ENCODE data around the gene TTC28. TPM values are rescaled to one million over a fixed set of nuclear protein-coding genes. Genes with fewer than 3 reads are reported as not detected.
"Not testable (repeated sequence)": the region's sequence is repeated elsewhere in the genome, so short reads cannot be mapped to it uniquely, and the experiment has no call there.

TTC28 gene
- total RNA-seq, 8 experiments from 2014 or later: 19.2 to 51.4 (median 26.6) TPM

- Histone ChIP-seq H3K27ac (peak overlapping the region in 1 of 2 donors; percentile 3), H3K4me1 (replicated peaks in 1 of 2) (peaks cover 0 to 19% of the 10 kb centered on the region in 2 donors), H3K4me3 (no peak overlapping the region)
- peak in 2 of 8 experiments; percentile 16 to 24 for ATAC-seq (replicated peaks in 6 of 8)
- WGBS, 10 experiments: 62 to 100% (median 92%) methylated on average over 1 to 5 of the region's 5 CpGs
- in situ Hi-C loops (cut with MboI; ENCODE audit: low pct_unique_long_range_greater_than_20kb in 2 of 9, low sequenced_read_pairs in 9 of 9, unreplicated experiment in 9 of 9): no loop called here
Measured at GRCh38 chr22:28095316-28096095, 584.1 kb downstream of the TTC28 start.

GRCh38 chr22:28094771-28095170 is 584.9 kb downstream of the TTC28 start:
- 81 to 100% (median 92%) methylated on average over 1 to 7 of the region's 7 CpGs for WGBS, 10 experiments
- no peak for ATAC-seq (replicated peaks in 6 of 8)
- in situ Hi-C loops (cut with MboI; ENCODE audit: low pct_unique_long_range_greater_than_20kb in 2 of 9, low sequenced_read_pairs in 9 of 9, unreplicated experiment in 9 of 9): no loop called here
- Histone ChIP-seq H3K27ac (no peak overlapping the region), H3K4me3 (no peak overlapping the region), H3K4me1 (replicated peaks in 1 of 2) (peaks cover 0 to 19% of the 10 kb centered on the region in 2 donors)

- no peak for ATAC-seq (replicated peaks in 6 of 8)
- WGBS, 10 experiments: 80 to 100% (median 100%) methylated on average over 1 of the region's 1 CpG; no CpG with 5 or more reads in 2 of the 10 experiments
- in situ Hi-C loops (cut with MboI; ENCODE audit: low pct_unique_long_range_greater_than_20kb in 2 of 9, low sequenced_read_pairs in 9 of 9, unreplicated experiment in 9 of 9): no loop called here
- Histone ChIP-seq H3K27ac (no peak overlapping the region), H3K4me1 (replicated peaks in 1 of 2) (peaks cover 0 to 19% of the 10 kb centered on the region in 2 donors), H3K4me3 (no peak overlapping the region)
Measured at GRCh38 chr22:28093711-28094110, 585.9 kb downstream of the TTC28 start.

DNA sequence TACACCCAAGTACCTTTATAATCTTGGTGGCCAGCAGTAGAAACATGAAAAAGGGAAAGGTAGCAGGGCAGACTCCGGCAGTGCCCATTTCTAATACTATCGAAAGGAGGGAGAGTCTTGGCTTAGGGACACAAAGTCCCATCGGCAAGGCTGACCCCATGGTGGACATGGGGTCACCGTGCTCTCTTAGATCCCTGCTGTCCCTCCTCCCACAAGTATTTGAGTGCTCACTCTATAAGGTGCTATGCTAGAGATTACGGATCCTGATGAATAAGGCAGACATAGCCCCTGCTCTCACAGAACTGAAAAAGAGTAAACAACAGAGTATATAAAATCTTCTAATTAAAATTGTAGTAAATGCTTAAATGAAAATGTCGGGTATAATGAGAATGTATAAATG is 588.2 kb downstream of the TTC28 start:
- Histone ChIP-seq H3K4me3 (no peak overlapping the region), H3K4me1 (replicated peaks in 1 of 2) (peaks cover 0 to 19% of the 10 kb centered on the region in 2 donors), H3K27ac (no peak overlapping the region)
- ATAC-seq (replicated peaks in 6 of 8): no peak
- in situ Hi-C loops (cut with MboI; ENCODE audit: low pct_unique_long_range_greater_than_20kb in 2 of 9, low sequenced_read_pairs in 9 of 9, unreplicated experiment in 9 of 9): no loop called here
- 83 to 100% (median 98%) methylated on average over 1 to 6 of the region's 6 CpGs; no CpG with 5 or more reads in 1 of the 10 experiments for WGBS, 10 experiments

DNA sequence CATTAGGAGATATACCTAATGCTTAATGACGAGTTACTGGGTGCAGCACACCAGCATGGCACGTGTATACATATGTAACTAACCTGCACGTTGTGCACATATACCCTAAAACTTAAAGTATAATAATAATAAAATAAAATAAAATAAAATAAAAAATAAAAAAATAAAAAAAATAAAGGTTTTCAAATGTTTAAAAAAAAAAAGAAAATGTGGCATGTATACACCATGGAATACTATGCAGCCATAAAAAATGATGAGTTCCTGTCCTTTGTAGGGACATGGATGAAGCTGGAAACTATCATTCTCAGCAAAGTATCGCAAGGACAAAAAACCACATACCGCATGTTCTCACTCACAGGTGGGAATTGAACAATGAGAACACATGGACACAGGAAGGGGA is 590.1 kb downstream of the TTC28 start:
- H3K4me3 ChIP-seq; H3K27ac ChIP-seq; H3K4me1 ChIP-seq (replicated peaks in 1 of 2); ATAC-seq (replicated peaks in 6 of 8); in situ Hi-C loops (cut with MboI; ENCODE audit: low pct_unique_long_range_greater_than_20kb in 2 of 9, low sequenced_read_pairs in 9 of 9, unreplicated experiment in 9 of 9): not testable (repeated sequence)
- 92 to 100% (median 100%) methylated on average over 2 to 5 of the region's 5 CpGs; no CpG with 5 or more reads in 2 of the 10 experiments for WGBS, 10 experiments

- Histone ChIP-seq H3K27ac (no peak overlapping the region), H3K4me1 (replicated peaks in 1 of 2) (peaks cover 0 to 9% of the 10 kb centered on the region in 2 donors), H3K4me3 (no peak overlapping the region)
- no peak for ATAC-seq (replicated peaks in 6 of 8)
- WGBS, 10 experiments: 59 to 100% (median 93%) methylated on average over 1 to 3 of the region's 3 CpGs; no CpG with 5 or more reads in 1 of the 10 experiments
- in situ Hi-C loops (cut with MboI; ENCODE audit: low pct_unique_long_range_greater_than_20kb in 2 of 9, low sequenced_read_pairs in 9 of 9, unreplicated experiment in 9 of 9): no loop called here
Measured at GRCh38 chr22:28077166-28077565, 602.5 kb downstream of the TTC28 start.

DNA sequence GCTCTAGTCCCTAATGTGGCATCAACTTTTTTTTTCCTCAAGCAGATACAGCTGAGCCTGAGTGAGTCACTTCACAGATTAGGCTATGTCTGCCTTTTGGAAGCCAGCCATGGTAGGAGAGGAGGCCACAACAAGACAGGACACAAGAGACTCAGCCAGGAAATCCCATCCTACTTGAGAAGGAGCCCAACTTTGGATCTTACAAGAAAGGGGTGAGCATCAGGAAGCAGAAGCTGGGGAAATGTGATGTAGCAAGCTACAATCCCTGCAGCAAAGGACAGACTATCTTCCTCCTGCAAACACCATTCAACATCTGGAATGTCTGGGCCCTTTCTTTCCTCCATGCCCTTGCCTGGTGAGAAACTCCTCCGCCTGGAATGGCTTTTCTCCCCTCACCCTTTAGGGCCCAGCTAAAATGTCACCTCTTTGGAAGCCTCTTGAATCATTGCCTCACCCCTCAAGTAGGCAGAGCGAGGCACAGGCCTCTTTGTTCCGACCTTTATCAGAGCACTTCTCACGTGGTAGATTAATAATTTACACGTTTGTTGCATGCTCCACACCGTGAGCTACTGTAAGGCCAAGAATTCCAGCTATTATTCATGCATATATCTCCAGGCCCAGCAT is 604.2 kb downstream of the TTC28 start:
- in situ Hi-C loops (cut with MboI; ENCODE audit: low pct_unique_long_range_greater_than_20kb in 2 of 9, low sequenced_read_pairs in 9 of 9, unreplicated experiment in 9 of 9): no loop called here
- ATAC-seq (replicated peaks in 6 of 8): peak; percentile 20 to 99 (median 70)
- H3K4me3 ChIP-seq: no peak overlapping the region

GRCh38 chr22:28074526-28074925 is 605.1 kb downstream of the TTC28 start:
- WGBS, 10 experiments: 86 to 100% (median 90%) methylated on average over 1 to 3 of the region's 4 CpGs; no CpG with 5 or more reads in 7 of the 10 experiments
- no peak for ATAC-seq (replicated peaks in 6 of 8)
- no peak overlapping the region for H3K4me3 ChIP-seq
- no peak overlapping the region for H3K27ac ChIP-seq
- in situ Hi-C loops (cut with MboI; ENCODE audit: low pct_unique_long_range_greater_than_20kb in 2 of 9, low sequenced_read_pairs in 9 of 9, unreplicated experiment in 9 of 9): loop anchor here in 6 of 9 experiments (25.0 kb wide), 2 partner anchors 363 to 513 kb away; no protein-coding TSS in a partner anchor
- peaks cover 0 to 9% of the 10 kb centered on the region in 2 donors for H3K4me1 ChIP-seq (replicated peaks in 1 of 2)

More for the DNA sequence above, 604.2 kb downstream of the TTC28 start:
- 10 to 100% (median 56%) methylated on average over 1 to 6 of the region's 6 CpGs; no CpG with 5 or more reads in 2 of the 10 experiments for WGBS, 10 experiments
- Histone ChIP-seq H3K27ac (peak overlapping the region in 1 of 2 donors; percentile 30), H3K4me1 (replicated peaks in 1 of 2) (peaks cover 0 to 9% of the 10 kb centered on the region in 2 donors)

DNA sequence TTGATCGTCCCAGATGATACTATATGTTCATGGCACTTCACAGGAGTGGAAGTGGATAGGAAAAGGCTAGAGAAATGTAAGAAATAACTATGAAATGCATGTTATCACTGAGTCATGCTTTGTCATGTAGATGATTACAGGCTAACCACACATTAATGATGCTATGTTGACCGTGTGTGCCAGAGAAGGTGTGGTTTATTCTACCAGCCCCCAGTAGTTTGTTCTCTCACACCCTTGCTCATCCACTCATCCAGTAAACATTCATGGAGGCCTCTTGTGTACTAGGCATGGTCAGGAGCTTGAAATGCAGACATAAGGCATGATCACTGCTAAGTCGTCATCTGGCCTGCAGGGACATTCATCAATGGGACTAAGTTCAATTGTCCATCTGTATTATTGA is 607.6 kb downstream of the TTC28 start:
- Histone ChIP-seq H3K4me3 (no peak overlapping the region), H3K4me1 (replicated peaks in 1 of 2) (peaks cover 0 to 9% of the 10 kb centered on the region in 2 donors), H3K27ac (no peak overlapping the region)
- no peak for ATAC-seq (replicated peaks in 6 of 8)
- in situ Hi-C loops (cut with MboI; ENCODE audit: low pct_unique_long_range_greater_than_20kb in 2 of 9, low sequenced_read_pairs in 9 of 9, unreplicated experiment in 9 of 9): loop anchor here in 6 of 9 experiments (25.0 kb wide), 2 partner anchors 365 to 515 kb away; no protein-coding TSS in a partner anchor
- WGBS, 10 experiments: 50 to 100% (median 98%) methylated on average over 1 to 3 of the region's 3 CpGs; no CpG with 5 or more reads in 2 of the 10 experiments

GRCh38 chr22:28068826-28069225 is 610.8 kb downstream of the TTC28 start:
- WGBS, 10 experiments: 72 to 100% (median 93%) methylated on average over 1 to 2 of the region's 2 CpGs; no CpG with 5 or more reads in 1 of the 10 experiments
- in situ Hi-C loops (cut with MboI; ENCODE audit: low pct_unique_long_range_greater_than_20kb in 2 of 9, low sequenced_read_pairs in 9 of 9, unreplicated experiment in 9 of 9): loop anchor here in 6 of 9 experiments (25.0 kb wide), 2 partner anchors 368 to 518 kb away; no protein-coding TSS in a partner anchor
- ATAC-seq (replicated peaks in 6 of 8): no peak
- Histone ChIP-seq H3K4me1 (replicated peaks in 1 of 2) (no peaks in the 10 kb centered on the region), H3K27ac (no peak overlapping the region), H3K4me3 (no peak overlapping the region)

DNA sequence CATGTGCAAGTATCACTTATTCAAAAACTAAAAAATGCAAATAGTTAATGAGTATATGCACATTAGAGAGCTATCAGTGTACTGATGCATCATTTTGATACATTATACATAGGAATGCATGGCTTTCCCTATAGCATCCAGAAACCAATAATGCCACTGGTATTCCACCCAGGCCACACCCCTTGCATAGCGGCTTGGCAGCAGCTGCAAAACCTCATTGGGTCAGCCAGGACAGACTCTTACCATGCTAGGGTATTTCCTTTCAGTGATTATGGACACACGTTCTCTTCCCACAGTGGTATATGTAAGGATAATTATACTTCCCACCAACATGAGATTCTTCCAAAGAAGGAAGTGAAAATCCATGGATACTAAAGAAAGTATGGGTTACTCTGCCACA is 614.7 kb downstream of the TTC28 start:
- peak in 3 of 8 experiments; percentile 93 to 97 (median 96) for ATAC-seq (replicated peaks in 6 of 8)
- Histone ChIP-seq H3K27ac (no peak overlapping the region), H3K4me1 (replicated peaks in 1 of 2) (no peaks in the 10 kb centered on the region), H3K4me3 (no peak overlapping the region)
- 0 to 100% (median 61%) methylated on average over 1 to 2 of the region's 2 CpGs; no CpG with 5 or more reads in 2 of the 10 experiments for WGBS, 10 experiments
- in situ Hi-C loops (cut with MboI; ENCODE audit: low pct_unique_long_range_greater_than_20kb in 2 of 9, low sequenced_read_pairs in 9 of 9, unreplicated experiment in 9 of 9): loop anchor here in 6 of 9 experiments (25.0 kb wide), 2 partner anchors 372 to 522 kb away; no protein-coding TSS in a partner anchor

GRCh38 chr22:28063656-28064055 is 616.0 kb downstream of the TTC28 start:
- WGBS, 10 experiments: 91 to 100% (median 96%) methylated on average over 1 to 5 of the region's 5 CpGs; no CpG with 5 or more reads in 3 of the 10 experiments
- Histone ChIP-seq H3K27ac (no peak overlapping the region), H3K4me3 (no peak overlapping the region), H3K4me1 (replicated peaks in 1 of 2) (no peaks in the 10 kb centered on the region)
- no peak for ATAC-seq (replicated peaks in 6 of 8)
- in situ Hi-C loops (cut with MboI; ENCODE audit: low pct_unique_long_range_greater_than_20kb in 2 of 9, low sequenced_read_pairs in 9 of 9, unreplicated experiment in 9 of 9): loop anchor here in 6 of 9 experiments (25.0 kb wide), 2 partner anchors 374 to 524 kb away; no protein-coding TSS in a partner anchor

GRCh38 chr22:28060594-28060993 is 619.0 kb downstream of the TTC28 start:
- not testable (repeated sequence) for H3K4me1 ChIP-seq (replicated peaks in 1 of 2); H3K4me3 ChIP-seq; H3K27ac ChIP-seq; ATAC-seq (replicated peaks in 6 of 8)
- 80 to 100% (median 100%) methylated on average over 1 to 2 of the region's 2 CpGs; no CpG with 5 or more reads in 2 of the 10 experiments for WGBS, 10 experiments
- in situ Hi-C loops (cut with MboI; ENCODE audit: low pct_unique_long_range_greater_than_20kb in 2 of 9, low sequenced_read_pairs in 9 of 9, unreplicated experiment in 9 of 9): loop anchor here in 6 of 9 experiments (25.0 kb wide), 2 partner anchors 377 to 527 kb away; no protein-coding TSS in a partner anchor

All from motor neuron (in vitro differentiated cells).